ENCODE data around the gene E2F6.

E2F6 gene

DNA sequence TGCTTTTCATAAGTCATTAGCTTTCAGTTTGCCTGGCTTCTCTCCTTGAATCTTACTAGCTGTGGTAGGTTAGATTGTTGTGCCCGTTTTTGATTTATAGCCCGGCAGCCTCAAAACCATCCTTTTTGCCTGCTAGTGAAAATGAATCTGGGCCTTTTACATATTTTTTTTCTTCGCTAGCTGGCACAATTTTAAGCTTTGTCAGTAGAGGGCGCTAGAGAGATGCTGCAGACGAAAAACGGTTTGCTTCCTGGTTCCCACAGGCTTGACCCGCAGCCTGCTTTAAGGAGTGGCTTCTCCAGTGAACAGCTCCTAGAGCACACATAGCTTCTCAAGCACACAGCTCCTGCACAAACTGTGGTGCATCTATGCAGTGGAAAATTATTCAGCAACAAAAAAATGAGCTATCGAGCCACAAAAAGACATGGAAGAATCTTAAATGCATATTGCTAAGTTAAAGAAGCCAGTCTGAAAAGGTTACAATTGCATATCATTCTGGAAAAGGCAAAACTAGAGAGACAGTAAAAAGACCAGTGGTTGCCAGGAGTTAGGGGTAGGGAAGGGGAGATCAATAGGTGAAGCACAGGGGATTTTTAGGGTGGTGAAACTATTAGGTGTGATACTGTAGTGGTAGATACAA is 47.9 kb downstream of the E2F6 start:
- in situ Hi-C loops (cut with MboI; ENCODE audit: low sequenced_read_pairs), result loop anchor here (10.0 to 25.0 kb wide), 2 partner anchors 283 to 581 kb away; a partner anchor contains a TSS

DNA sequence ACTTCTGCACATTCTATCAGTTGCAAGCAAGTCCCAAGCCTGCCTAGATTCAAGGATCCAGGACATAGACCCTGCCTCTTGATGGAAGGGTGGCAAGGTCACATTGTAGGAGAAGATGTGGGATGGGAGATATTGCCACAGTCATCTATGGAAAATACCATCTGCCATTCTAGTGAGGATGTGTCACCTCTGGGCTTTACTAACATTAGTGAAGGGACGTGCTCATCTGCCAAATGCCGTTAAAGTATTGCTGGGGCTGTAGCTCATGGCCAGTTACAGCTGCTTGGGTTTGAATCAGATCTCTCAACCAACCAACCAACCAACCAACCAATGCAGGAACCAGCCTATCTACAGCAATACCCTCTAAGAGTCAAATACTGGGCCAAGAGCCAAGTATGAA is 49.0 kb downstream of the E2F6 start:
- in situ Hi-C loops (cut with MboI; ENCODE audit: low sequenced_read_pairs), result loop anchor here (10.0 to 25.0 kb wide), 2 partner anchors 282 to 580 kb away; a partner anchor contains a TSS

DNA sequence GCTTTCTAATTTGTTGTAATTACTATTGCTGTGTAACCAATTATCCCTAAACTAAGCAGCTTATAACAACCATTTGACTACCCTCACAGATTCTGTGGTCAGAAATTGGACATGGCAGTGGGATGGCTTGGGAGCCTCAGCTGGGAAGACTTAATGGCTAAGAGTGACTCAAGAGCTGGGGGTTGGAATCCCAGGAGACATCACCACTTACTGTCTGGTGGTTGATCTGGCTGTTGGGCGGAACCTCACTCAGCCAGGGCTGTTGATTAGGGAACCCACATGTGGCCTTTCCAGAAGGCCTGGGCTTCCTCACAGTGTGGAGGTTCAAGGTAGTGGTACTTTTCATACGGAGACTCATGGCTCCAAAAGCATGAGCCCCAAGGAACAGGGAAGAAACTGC is 49.8 kb downstream of the E2F6 start:
- in situ Hi-C loops (cut with MboI; ENCODE audit: low sequenced_read_pairs), result loop anchor here (10.0 to 25.0 kb wide), 2 partner anchors 281 to 579 kb away; a partner anchor contains a TSS

DNA sequence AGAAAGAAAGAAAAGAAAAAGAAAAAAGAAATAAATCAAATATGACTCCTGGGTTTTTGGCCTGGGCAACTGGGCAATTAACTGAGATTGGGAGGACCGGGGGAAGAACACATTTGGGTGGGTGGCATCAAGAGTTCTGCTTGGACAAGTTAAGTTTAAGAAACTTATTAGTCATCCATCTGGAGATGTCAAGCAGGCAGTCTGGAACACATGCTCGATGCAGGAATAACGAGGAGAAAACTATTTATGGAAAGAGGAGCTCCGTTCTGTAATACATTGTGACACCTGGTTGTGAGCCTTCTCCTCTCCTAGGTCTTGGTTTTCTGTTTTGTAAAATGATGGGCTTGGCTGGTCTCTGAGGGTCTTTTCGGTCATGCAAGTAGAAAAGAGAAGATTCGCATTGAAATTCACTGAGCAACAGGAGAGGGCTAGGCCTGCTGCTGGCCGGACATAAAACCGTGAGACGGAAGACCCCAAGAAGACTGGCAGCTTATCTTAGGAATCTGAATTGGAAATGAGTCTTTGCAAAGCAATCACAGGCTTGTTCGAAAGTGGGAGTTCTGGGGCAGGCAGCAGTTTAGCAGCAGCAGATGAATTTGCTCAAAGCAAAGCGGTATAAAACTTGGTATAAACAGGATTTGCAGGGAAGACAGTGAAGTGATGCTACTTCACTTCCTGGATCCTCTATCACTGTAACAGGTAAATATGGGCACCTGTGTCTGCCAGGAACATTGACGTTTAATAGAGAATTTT is 51.4 kb downstream of the E2F6 start:
- in situ Hi-C loops (cut with MboI; ENCODE audit: low sequenced_read_pairs), result loop anchor here (10.0 to 25.0 kb wide), 2 partner anchors 280 to 577 kb away; a partner anchor contains a TSS

DNA sequence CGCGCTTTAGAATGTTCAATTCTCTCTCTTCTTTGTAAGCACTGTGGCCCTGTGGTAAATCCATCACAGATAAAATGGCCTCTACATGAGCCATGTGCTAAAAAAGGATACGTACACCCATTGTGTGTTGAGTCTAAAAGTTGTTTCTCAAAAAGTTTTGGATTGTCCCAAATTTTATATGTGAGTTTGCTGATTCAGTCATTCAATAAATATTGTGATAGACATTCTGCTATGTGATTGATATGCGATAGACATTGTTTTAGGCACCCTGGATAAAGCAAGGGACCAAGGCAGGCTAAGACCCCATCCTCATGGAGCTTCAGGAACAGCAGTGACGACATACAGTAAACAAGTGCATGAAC is 53.5 kb downstream of the E2F6 start:
- in situ Hi-C loops (cut with MboI; ENCODE audit: low sequenced_read_pairs), result loop anchor here (10.0 to 25.0 kb wide), 2 partner anchors 278 to 575 kb away; a partner anchor contains a TSS

DNA sequence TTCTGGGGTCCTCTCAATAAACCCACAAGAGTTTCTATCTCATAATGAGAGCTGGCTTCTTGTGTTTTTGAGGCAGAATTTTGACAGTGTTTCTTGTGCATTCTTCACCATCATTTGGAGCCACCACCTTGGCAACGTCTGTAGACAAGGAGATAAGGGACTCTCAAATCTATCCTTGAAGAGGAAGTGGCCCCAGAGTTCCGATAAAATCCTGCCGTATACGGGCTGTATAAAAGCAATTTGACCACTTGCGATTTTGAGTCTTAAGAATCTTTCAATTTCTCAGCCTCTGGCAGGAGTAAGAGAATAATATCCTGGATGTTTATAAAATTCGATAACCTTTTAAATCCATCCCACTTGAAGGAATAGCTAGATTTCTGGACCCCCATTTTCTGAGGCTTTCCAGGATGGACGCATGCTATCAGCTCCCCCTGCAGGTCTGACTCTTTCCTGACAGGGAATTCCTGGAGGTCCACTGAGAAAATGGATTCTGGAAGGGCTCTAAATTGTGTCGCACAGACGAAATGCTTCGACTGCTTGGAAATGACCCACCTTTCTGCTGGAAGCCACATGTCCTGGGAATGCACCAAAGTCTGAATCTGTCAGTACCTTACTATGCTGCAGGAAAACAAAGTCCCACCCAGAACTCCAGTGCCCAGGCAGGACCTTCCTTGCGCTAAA is 54.1 kb downstream of the E2F6 start:
- in situ Hi-C loops (cut with MboI; ENCODE audit: low sequenced_read_pairs), result loop anchor here (10.0 to 25.0 kb wide), 2 partner anchors 277 to 575 kb away; a partner anchor contains a TSS

DNA sequence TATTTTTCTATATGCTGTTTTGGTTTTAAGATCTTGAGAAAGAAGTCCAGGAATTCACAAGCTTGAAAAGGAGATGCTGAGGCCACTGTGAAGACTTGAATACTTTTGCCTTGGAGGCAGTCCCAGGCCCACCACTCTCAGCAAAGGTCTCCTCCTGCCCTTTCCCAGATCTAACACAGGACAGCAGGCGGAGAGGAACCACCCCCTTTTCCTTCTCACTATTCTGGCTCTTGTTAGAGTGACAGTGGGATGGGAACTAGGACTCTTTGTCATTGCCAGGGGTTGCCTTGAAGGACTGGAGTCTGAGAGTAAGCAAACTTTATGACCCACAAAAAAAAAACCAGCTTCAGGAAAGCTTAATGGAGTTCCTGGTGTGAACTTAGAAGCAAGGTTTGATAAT is 54.7 kb downstream of the E2F6 start:
- in situ Hi-C loops (cut with MboI; ENCODE audit: low sequenced_read_pairs), result loop anchor here (10.0 to 25.0 kb wide), 2 partner anchors 276 to 574 kb away; a partner anchor contains a TSS

DNA sequence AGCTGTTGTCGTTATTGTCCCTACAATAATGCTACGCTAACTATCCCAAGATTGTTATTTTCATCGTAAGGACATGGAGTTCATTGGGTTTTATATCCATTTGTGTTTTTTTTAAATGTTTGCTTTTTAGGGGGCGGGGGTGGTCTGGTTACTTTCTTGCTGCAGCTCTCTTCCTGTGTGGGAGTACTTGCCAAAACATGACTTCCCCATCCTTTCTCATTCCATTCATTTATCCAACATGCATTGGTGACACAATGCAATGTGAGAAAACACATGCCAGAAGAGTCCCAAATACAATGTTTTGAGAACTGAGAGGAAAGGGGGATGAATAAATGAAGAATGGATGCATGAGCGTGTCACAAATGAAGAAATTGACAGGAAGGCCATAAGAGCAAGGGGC is 55.9 kb downstream of the E2F6 start:
- in situ Hi-C loops (cut with MboI; ENCODE audit: low sequenced_read_pairs), result loop anchor here (10.0 to 25.0 kb wide), 2 partner anchors 275 to 573 kb away; a partner anchor contains a TSS

DNA sequence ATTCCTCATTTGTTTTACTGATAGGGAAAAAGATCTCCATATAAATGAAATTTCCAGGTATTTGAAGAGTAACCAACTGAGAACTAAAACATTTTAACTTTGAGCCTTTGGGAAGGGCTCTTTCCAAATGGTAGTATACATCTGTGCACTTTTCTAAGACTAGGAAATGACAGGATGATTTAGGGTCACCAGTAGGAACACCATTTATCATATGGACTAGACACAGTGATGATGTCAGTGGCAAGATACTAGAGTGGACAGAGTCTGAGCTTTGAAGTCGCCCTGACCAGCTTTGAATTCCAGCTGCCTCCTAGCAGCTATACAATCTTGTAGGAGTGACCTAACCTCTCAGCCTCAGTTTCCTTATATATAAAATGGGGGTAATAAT is 56.4 kb downstream of the E2F6 start:
- in situ Hi-C loops (cut with MboI; ENCODE audit: low sequenced_read_pairs), result loop anchor here (25.0 kb wide), 1 partner anchor 572 kb away; no protein-coding TSS in a partner anchor

DNA sequence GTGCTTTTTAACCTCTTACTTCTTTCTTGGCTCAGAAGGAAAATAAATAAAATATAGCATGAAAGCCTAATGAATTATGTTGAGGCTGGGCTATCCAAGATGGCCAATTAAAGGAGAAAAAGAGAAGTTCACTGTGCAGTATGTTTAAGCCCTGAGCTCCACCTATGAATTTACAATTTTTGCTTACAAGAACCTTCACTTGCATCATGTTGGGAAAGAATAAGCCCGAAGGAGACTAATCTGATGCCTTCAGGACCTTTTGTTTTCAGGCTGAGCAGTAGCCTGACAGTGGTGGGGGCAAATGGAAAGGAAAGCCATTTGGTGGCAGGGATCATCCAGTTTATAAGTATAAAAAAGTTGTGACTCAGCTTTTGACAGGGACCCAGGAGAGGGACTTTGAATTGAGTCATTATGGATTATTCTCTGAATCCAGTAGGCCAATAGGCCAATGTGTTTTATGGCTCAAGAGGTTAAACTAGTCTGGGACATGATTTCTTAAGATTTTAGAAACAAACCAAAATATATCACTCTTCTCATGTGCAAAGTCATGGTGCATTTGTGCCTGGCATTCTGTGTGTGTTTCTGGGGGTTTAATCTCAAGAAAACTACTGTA is 56.9 kb downstream of the E2F6 start:
- in situ Hi-C loops (cut with MboI; ENCODE audit: low sequenced_read_pairs), result loop anchor here (25.0 kb wide), 1 partner anchor 572 kb away; no protein-coding TSS in a partner anchor

DNA sequence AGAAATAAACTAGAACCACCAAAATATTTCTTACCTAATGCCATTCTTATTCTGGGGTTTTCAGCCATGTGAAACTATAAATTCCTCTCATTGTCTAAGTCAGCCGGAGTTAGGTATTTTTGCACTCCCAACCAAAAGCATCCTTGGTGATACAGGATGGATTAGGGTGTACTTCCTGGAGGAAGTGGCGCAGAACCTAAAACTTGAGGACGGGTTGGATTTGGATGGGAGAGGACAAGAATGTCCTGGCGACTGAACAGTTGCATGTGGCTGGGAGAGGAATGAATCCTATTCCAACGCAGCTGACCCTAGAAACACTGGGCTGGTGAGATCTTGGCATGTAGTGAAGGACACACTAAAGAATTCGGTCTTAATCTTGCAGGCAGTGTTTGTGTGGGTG is 58.5 kb downstream of the E2F6 start:
- in situ Hi-C loops (cut with MboI; ENCODE audit: low sequenced_read_pairs), result loop anchor here (25.0 kb wide), 1 partner anchor 570 kb away; no protein-coding TSS in a partner anchor

DNA sequence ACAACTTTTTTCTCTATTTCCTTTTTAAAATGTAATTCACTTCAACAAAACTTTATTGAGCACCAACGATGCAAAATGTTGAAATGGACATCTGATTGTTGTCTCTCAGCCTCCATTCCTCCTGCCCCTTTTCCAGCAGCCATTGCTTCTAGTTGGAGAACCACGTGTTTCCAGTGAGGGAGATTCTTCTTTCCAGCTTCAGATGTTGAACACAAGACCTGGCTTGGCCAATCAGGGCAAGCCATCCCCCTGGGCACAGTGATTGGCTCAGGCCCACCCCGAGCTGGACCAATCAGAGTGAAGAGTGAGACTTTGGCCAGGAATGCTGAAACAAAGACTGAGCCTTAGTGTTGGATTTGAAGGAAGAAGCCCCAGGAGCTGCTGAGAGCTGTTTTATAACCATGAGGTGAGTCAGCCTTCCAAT is 59.0 kb downstream of the E2F6 start:
- in situ Hi-C loops (cut with MboI; ENCODE audit: low sequenced_read_pairs), result loop anchor here (25.0 kb wide), 1 partner anchor 570 kb away; no protein-coding TSS in a partner anchor

DNA sequence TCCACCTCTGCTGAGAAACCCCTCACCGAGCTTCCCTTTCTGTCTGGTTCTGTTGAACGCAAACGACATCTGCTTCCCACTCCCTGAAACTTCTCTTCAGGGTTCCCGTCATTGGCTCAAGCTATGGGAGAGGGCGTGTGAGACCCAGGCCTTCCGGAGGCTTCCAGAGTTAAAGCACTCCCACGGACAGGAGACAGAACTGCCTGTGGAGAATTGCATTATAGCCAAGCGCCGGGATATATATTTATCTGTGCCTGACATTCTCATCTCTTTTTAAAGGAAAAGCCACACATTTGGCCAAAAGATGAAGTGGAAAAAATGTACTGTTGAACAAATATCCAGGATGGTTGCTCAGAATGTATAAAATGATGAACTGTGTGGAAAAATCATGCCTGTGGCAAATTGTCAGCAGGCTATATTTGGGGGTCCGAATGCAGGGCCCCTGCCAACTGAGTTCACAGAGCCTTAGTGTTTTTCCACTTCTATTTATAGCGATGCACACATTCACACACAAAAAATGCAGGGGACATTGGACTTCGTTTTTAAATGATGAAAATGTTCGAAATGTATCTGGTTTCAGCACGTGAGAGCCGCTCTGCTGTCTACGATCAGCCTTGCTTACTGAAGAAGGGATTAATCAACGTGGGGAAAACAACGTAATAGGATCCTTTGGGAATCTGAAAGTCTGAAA is 59.5 kb downstream of the E2F6 start:
- in situ Hi-C loops (cut with MboI; ENCODE audit: low sequenced_read_pairs), result loop anchor here (25.0 kb wide), 1 partner anchor 569 kb away; no protein-coding TSS in a partner anchor

DNA sequence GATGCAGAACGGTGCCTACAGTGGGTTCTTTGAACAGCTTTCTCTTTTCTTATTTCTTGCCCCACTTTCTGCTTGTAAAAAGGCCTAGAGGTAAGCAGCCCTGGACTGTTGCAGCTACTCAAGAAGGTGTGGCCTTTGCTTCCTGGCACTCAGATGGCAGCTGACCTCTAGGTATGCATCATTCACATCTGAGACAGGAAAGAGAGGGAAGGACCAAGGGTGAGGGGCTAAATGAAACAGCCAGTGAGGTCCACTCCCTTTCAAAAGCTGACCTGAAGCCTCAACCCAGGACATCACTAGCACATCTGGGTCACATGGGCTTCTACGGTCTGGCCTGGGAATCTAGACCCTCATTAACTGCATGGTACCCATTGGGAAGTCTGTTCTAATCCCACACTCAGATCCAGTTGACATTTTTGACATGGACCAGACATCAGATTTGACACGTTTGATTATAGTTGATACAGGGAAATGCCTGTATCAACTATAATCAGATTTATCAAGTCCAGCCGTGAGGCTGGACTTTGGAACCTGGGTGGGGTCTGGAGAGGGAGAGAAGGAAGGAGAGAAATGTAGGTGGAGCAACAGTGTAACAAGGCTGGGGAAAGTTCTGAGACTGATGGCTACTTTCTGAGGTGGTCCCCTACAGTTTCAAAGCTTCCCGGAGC is 60.2 kb downstream of the E2F6 start:
- in situ Hi-C loops (cut with MboI; ENCODE audit: low sequenced_read_pairs), result loop anchor here (25.0 kb wide), 1 partner anchor 568 kb away; no protein-coding TSS in a partner anchor

DNA sequence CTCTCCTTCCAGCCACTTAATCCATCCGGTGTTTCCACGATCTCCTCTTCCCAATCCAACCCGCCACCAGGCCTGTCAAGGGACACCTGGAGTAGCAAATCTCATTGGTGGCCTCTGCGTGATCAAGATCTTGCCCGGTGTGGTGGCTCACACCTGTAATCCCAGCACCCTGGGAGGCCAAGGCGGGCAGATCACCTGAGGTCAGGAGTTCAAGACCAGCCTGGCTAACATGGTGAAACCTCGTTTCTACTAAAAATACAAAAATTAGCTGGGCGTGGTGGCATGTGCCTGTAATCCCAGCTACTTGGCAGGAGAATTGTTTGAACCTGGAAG is 60.9 kb downstream of the E2F6 start:
- in situ Hi-C loops (cut with MboI; ENCODE audit: low sequenced_read_pairs), result loop anchor here (25.0 kb wide), 1 partner anchor 568 kb away; no protein-coding TSS in a partner anchor

DNA sequence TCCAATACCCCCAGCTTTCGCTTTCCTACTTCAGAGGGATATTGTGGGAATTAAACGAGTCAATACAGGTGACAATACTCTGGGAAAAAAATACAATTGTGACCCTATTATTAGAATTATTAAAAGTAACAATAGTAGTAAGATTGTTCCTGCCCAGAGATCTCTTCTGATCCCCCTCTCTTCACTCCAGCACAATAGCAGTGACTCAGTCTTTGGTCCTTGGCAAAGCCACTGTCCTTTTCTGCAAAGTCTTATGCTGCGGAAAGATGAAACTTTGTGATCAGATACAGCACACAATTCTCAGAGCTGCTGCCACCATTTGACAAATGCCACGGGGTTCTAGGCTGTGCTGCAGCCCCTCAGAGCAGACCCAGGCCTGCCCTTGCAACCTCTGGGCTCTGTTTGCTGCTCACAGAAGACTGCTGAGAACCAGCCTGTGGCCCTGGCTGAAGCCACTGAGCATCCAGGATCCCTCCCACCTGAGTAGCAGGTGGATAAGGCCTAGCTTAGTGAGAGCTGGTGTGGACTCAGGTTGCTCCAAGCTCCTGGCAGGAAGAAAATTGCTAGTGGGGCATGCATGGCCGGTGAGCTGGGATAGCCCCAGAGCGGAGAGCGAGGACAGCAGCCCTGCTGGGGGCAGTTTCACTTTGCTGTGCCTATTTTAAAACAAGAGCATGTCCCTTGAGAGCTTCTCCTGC is 61.4 kb downstream of the E2F6 start:
- in situ Hi-C loops (cut with MboI; ENCODE audit: low sequenced_read_pairs), result loop anchor here (25.0 kb wide), 1 partner anchor 567 kb away; no protein-coding TSS in a partner anchor

DNA sequence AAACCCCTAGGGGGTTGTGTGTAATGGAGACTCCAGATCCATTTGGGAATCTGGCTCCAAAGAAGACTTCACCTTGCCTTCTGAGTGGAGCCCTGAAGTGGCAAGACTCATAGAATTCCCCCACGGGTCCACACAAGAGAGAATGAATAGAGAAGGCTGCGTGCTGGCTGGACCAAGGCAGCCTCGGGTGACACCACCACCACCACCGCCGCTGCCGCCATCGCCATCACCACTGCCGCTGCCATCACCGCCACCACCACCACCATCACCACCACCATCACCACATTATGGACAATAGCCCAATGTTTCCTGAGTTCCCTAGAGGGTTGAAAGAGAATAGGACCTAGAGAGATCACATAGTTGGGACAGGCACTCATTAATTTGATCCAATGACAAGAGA is 63.5 kb downstream of the E2F6 start:
- in situ Hi-C loops (cut with MboI; ENCODE audit: low sequenced_read_pairs), result loop anchor here (25.0 kb wide), 1 partner anchor 565 kb away; no protein-coding TSS in a partner anchor

DNA sequence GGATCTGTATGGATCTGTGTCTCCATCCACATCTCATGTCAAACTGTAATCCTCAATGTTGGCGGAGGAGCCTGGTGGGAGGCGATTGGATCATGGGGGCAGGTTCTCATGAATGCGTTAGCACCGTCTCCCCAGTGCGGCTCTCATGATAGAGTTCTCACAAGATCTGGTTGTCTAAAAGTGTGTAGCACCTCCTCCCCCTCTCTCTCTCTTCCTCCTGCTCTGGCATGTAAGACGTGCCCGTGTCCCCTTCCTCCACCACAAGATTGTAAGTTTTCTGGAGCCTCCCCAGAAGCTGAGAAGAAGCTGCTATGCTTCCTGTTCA is 66.6 kb downstream of the E2F6 start:
- in situ Hi-C loops (cut with MboI; ENCODE audit: low sequenced_read_pairs), result loop anchor here (10.0 kb wide), 1 partner anchor 255 kb away; no protein-coding TSS in a partner anchor

Data from HL-60/S4 (cell line).